IMR-90 (cell line): ENCODE measurements around the gene ARMH3. TPM values are rescaled to one million over a fixed set of nuclear protein-coding genes. Genes with fewer than 3 reads are reported as not detected.

Source experiments
- ATAC-seq: fragments of 200-7000 bp; cut with Tn5 transposase; 2 replicates; pipeline ENCODE4 v1.9.1; 2020; ENCODE audit warnings: low read depth, mild to moderate bottlenecking, moderate library complexity
- BruUV-seq: library from RNA; stranded (reverse); fragments of 400-500 nt; replicated peaks from 2 replicates; lab custom pipeline; 2021; lab: Mats Ljungman, UMichigan
- CTCF ChIA-PET: fragments of 300-600 bp; formaldehyde crosslinking; extraction: SDS; loops from one replicate; lab custom pipeline; 2021; ENCODE audit warnings: antibody characterized with exemption; lab: Yijun Ruan, JAX
- POLR2A ChIA-PET: fragments of 300-600 bp; sonication (Branson Sonifier 250); formaldehyde crosslinking; loops from one replicate; lab custom pipeline; 2022; ENCODE audit warnings: antibody characterized with exemption; ENCODE audit not compliant: unreplicated experiment; lab: Charles Lee
- DNase-seq: peaks from one replicate; pipeline ENCODE4 v3.0.0; 2013
- H2AFZ ChIP-seq: replicated peaks from 2 replicates; pipeline ENCODE3; 2013; ENCODE audit warnings: low read length, mild to moderate bottlenecking; ENCODE audit not compliant: poor library complexity
- H2AK5ac ChIP-seq: 2 replicates; pipeline ENCODE4 v1.6.1; 2013; ENCODE audit warnings: low read depth, low read length, inconsistent platforms
- H2AK9ac ChIP-seq: replicated peaks from 2 replicates; pipeline ENCODE3; 2013; ENCODE audit warnings: mild to moderate bottlenecking, low read depth, low read length, moderate library complexity; ENCODE audit not compliant: poor library complexity
- H2BK120ac ChIP-seq: 2 replicates; pipeline ENCODE4 v1.6.1; 2013; ENCODE audit warnings: low read depth, low read length, inconsistent platforms
- H2BK15ac ChIP-seq: 3 replicates; pipeline ENCODE4 v1.6.1; 2013; ENCODE audit warnings: low read depth, low read length, inconsistent platforms
- H2BK20ac ChIP-seq: 2 replicates; pipeline ENCODE4 v1.6.1; 2013; ENCODE audit warnings: low read depth, mild to moderate bottlenecking, inconsistent platforms, low read length, moderate library complexity
- H2BK5ac ChIP-seq: 2 replicates; pipeline ENCODE4 v1.6.1; 2013; ENCODE audit warnings: mild to moderate bottlenecking, low read depth, low read length, inconsistent platforms; ENCODE audit not compliant: poor library complexity, severe bottlenecking
- H3K14ac ChIP-seq: replicated peaks from 2 replicates; pipeline ENCODE4 v1.6.1; 2013; ENCODE audit warnings: low read depth, low read length, inconsistent platforms
- H3K18ac ChIP-seq: 2 replicates; pipeline ENCODE4 v1.6.1; 2013; ENCODE audit warnings: low read depth, low read length, control low read depth
- H3K23ac ChIP-seq: 2 replicates; pipeline ENCODE4 v1.6.1; 2013; ENCODE audit warnings: low read depth, low read length, inconsistent platforms
- H3K27ac ChIP-seq: 2 replicates; pipeline ENCODE4 v1.5.1; 2013; ENCODE audit warnings: mild to moderate bottlenecking, control low read depth, low read length; ENCODE audit not compliant: insufficient read depth
- H3K27me3 ChIP-seq: 2 replicates; pipeline ENCODE4 v1.6.1; 2013; ENCODE audit warnings: low read length; ENCODE audit not compliant: control insufficient read depth, insufficient read depth
- H3K36me3 ChIP-seq: 2 replicates; pipeline ENCODE4 v1.6.1; 2013; ENCODE audit warnings: low read length, mixed read lengths; ENCODE audit not compliant: control insufficient read depth, insufficient read depth
- H3K4ac ChIP-seq: 2 replicates; pipeline ENCODE4 v1.6.1; 2013; ENCODE audit warnings: low read depth, low read length, inconsistent platforms
- H3K4me1 ChIP-seq: 2 replicates; pipeline ENCODE4 v1.6.1; 2013; ENCODE audit warnings: low read length, mixed read lengths; ENCODE audit not compliant: control insufficient read depth, insufficient read depth
- H3K4me2 ChIP-seq: 2 replicates; pipeline ENCODE4 v1.6.1; 2013; ENCODE audit warnings: low read depth, mild to moderate bottlenecking, control low read depth, low read length, moderate library complexity
- H3K4me3 ChIP-seq: 2 replicates; pipeline ENCODE4 v1.5.1; 2013; ENCODE audit warnings: low read depth, mild to moderate bottlenecking, control low read depth, low read length, moderate library complexity; ENCODE audit not compliant: insufficient read depth
- H3K56ac ChIP-seq: 2 replicates; pipeline ENCODE4 v1.6.1; 2013; ENCODE audit warnings: low read length, inconsistent platforms; ENCODE audit not compliant: insufficient read depth; ENCODE audit errors: extremely low read depth
- H3K79me1 ChIP-seq, 2 experiments: 2 replicates each; pipeline ENCODE4 v1.6.1; 2013; ENCODE audit warnings: low read length in 2 of 2, inconsistent platforms in 1 of 2, low read depth in 1 of 2
- H3K9ac ChIP-seq: 2 replicates; pipeline ENCODE4 v1.6.1; 2013; ENCODE audit warnings: low read depth, low read length, control low read depth
- H3K9me1 ChIP-seq: 2 replicates; pipeline ENCODE4 v1.6.1; 2013; ENCODE audit warnings: low read length, inconsistent platforms; ENCODE audit not compliant: insufficient read depth
- H3K9me3 ChIP-seq: 2 replicates; pipeline ENCODE4 v1.6.1; 2013; ENCODE audit warnings: low read length; ENCODE audit not compliant: control insufficient read depth, insufficient read depth
- H4K20me1 ChIP-seq: 2 replicates; pipeline ENCODE4 v1.6.1; 2013; ENCODE audit warnings: low read length, inconsistent platforms; ENCODE audit not compliant: insufficient read depth
- H4K5ac ChIP-seq: 2 replicates; pipeline ENCODE4 v1.6.1; 2013; ENCODE audit warnings: mild to moderate bottlenecking, low read depth, low read length, control low read depth
- H4K8ac ChIP-seq, 2 experiments: 2 replicates each; pipeline ENCODE4 v1.6.1; 2013; ENCODE audit warnings: low read depth in 2 of 2, low read length in 2 of 2, control low read depth in 1 of 2, inconsistent platforms in 1 of 2
- H4K91ac ChIP-seq: 2 replicates; pipeline ENCODE4 v1.6.1; 2013; ENCODE audit warnings: low read depth, low read length, inconsistent platforms; ENCODE audit not compliant: insufficient read depth
- BHLHE40 ChIP-seq: fragments of 150-350 bp; IDR thresholded peaks from 2 replicates; pipeline ENCODE4 v1.6.1; 2016; ENCODE audit warnings: mild to moderate bottlenecking, low read depth, low read length
- CEBPB ChIP-seq: IDR thresholded peaks from 2 replicates; pipeline ENCODE4 v1.6.1; 2012; ENCODE audit warnings: low read depth, low read length, improper control_type of control experiment
- CHD1 ChIP-seq: IDR thresholded peaks from 2 replicates; pipeline ENCODE4 v1.6.1; 2012; ENCODE audit warnings: low read depth, low read length, improper control_type of control experiment
- ELK1 ChIP-seq: fragments of 150-350 bp; IDR thresholded peaks from 2 replicates; pipeline ENCODE4 v1.6.1; 2016; ENCODE audit warnings: low read depth, mild to moderate bottlenecking, low read length, moderate library complexity, borderline replicate concordance
- FOS ChIP-seq: fragments of 150-350 bp; IDR thresholded peaks from 2 replicates; pipeline ENCODE4 v1.6.1; 2016; ENCODE audit warnings: low read depth, low read length
- MAFK ChIP-seq: IDR thresholded peaks from 2 replicates; pipeline ENCODE4 v1.6.1; 2012; ENCODE audit warnings: low read depth, low read length, improper control_type of control experiment
- MAZ ChIP-seq: IDR thresholded peaks from 2 replicates; pipeline ENCODE4 v1.6.1; 2012; ENCODE audit warnings: low read depth, mild to moderate bottlenecking, low read length, improper control_type of control experiment, moderate library complexity, borderline replicate concordance
- NFE2L2 ChIP-seq: fragments of 150-350 bp; IDR thresholded peaks from 2 replicates; pipeline ENCODE4 v1.6.1; 2016; ENCODE audit warnings: low read depth, mild to moderate bottlenecking, low read length
- POLR2A ChIP-seq: IDR thresholded peaks from 2 replicates; pipeline ENCODE4 v1.6.1; 2012; ENCODE audit warnings: mild to moderate bottlenecking, low read depth, low read length
- RFX5 ChIP-seq: IDR thresholded peaks from 2 replicates; pipeline ENCODE4 v1.8.0; 2012; ENCODE audit warnings: low read depth, mild to moderate bottlenecking, low read length, moderate library complexity
- SMC3 ChIP-seq: fragments of 150-350 bp; IDR thresholded peaks from 2 replicates; pipeline ENCODE4 v1.6.1; 2016; ENCODE audit warnings: low read depth, mild to moderate bottlenecking, antibody characterized with exemption, low read length, moderate library complexity
- whole genome bisulfite sequencing, 2 experiments: methylation state at CpG; one replicate each; pipeline versions ENCODE4 v1.1.5 to v1.1.7; 2013; ENCODE audit warnings: missing lambda C conversion rate in 2 of 2; ENCODE audit not compliant: insufficient read length in 1 of 2; ENCODE audit errors: extremely low coverage in 2 of 2; 5-methylcytosine and 5-hydroxymethylcytosine counted together
- dilution Hi-C: fragments of 300-500 bp; cut with HindIII; formaldehyde crosslinking; loops from one replicate; pipeline ENCODE4 v1.14.3; 2018; ENCODE audit warnings: low sequenced_read_pairs; ENCODE audit not compliant: unreplicated experiment
- in situ Hi-C: fragments of 300-500 bp; cut with MboI; formaldehyde crosslinking; loops from 3 replicates; pipeline ENCODE4 v1.14.3; 2019; ENCODE audit warnings: low sequenced_read_pairs, inconsistent platforms, mixed read lengths
- intact Hi-C: fragments of 100-400 bp; cut with micrococcal nuclease; formaldehyde crosslinking; loops from 2 replicates; pipeline ENCODE4 v1.10.0; 2022
- polyA plus RNA-seq, 3 experiments: library from polyadenylated mRNA; depleted of rRNA; stranded (reverse); fragments of >200 nt; gene quantifications; 2 replicates each; pipeline ENCODE4 v1.2.3, GENCODE V29; 2012; ENCODE audit warnings: low replicate concordance in 1 of 3
- total RNA-seq: library from RNA; depleted of rRNA; stranded (reverse); fragments of >200 nt; gene quantifications from 2 replicates; pipeline ENCODE4 v1.2.3, GENCODE V29; 2012

The ARMH3 gene
- total and polyA plus RNA-seq, 2 of the 4 experiments (the other 2 are of a cell fraction) = 12.1 to 13.1 TPM

- H4K8ac ChIP-seq = no peak overlapping the region
- no peak overlapping the region for H2BK120ac ChIP-seq
- H3K23ac ChIP-seq = no peak overlapping the region
- peaks cover 6 to 15% of the 10 kb centered on the region in 2 experiments for H3K79me1 ChIP-seq
- H3K27ac ChIP-seq = no peak overlapping the region
- no peak overlapping the region for H2BK20ac ChIP-seq
- intact Hi-C loops (no loop called here), dilution Hi-C loops (no loop called here), in situ Hi-C loops (no loop called here)
- H3K4me1 ChIP-seq = 0 out of 2 replicates have a peak, but pooled peaks cover 2% of the 10 kb centered on the region
- no TSS peak for BruUV-seq
- 0 out of 2 replicates have a peak, but pooled peaks cover 1% of the 10 kb centered on the region for H3K36me3 ChIP-seq
- H3K4me2 ChIP-seq = no peak overlapping the region
- no peak overlapping the region for H2BK15ac ChIP-seq
- no peak overlapping the region for H2BK5ac ChIP-seq
- POLR2A ChIA-PET = no interaction called here
- WGBS, 2 experiments = no CpG with 5 or more reads among the region's 3 CpGs
- no peaks in the 10 kb centered on the region for H3K27me3 ChIP-seq
- no peak overlapping the region for H3K14ac ChIP-seq
- no peak for DNase-seq
- no peak overlapping the region for H4K91ac ChIP-seq
- H3K56ac ChIP-seq = no peak overlapping the region
- H3K9ac ChIP-seq = no peak overlapping the region
- H4K5ac ChIP-seq = no peak overlapping the region
- H4K20me1 ChIP-seq = no peaks in the 10 kb centered on the region
- TF ChIP-seq BHLHE40 (no peak), ELK1 (no peak), NFE2L2 (no peak), SMC3 (no peak), CEBPB (no peak), MAFK (no peak), POLR2A (no peak), MAZ (no peak), FOS (no peak), RFX5 (no peak), CHD1 (no peak)
- H3K18ac ChIP-seq = no peak overlapping the region
- H3K4ac ChIP-seq = no peak overlapping the region
- CTCF ChIA-PET = interaction anchor here (0.6 to 1.4 kb wide), 4 partner anchors 12 to 23 kb away, joined by 4 to 5 read pairs (median 4); no protein-coding TSS in a partner anchor
- H3K9me1 ChIP-seq = peaks cover 3% of the 10 kb centered on the region; the same call in 1 of the 2 replicates
- H2AK9ac ChIP-seq = no peak overlapping the region
- H2AK5ac ChIP-seq = no peak overlapping the region
- no peak for ATAC-seq
- no peak overlapping the region for H3K4me3 ChIP-seq
- 0 out of 2 replicates have a peak, but pooled peaks cover 2% of the 10 kb centered on the region for H3K9me3 ChIP-seq
- H2AFZ ChIP-seq = no peak overlapping the region
Observed at GRCh38 chr10:101858723-101859500, 197.1 kb downstream of the ARMH3 start.
